ENCODE results near the gene BCL11B. TPM values are rescaled to one million over a fixed set of nuclear protein-coding genes. Genes with fewer than 3 reads are reported as not detected.

BCL11B gene
- total RNA-seq, 2 experiments from 2014 or later, result not detected

- POLR2A ChIA-PET, result no interaction called here
- TF ChIP-seq, protein P1, sequence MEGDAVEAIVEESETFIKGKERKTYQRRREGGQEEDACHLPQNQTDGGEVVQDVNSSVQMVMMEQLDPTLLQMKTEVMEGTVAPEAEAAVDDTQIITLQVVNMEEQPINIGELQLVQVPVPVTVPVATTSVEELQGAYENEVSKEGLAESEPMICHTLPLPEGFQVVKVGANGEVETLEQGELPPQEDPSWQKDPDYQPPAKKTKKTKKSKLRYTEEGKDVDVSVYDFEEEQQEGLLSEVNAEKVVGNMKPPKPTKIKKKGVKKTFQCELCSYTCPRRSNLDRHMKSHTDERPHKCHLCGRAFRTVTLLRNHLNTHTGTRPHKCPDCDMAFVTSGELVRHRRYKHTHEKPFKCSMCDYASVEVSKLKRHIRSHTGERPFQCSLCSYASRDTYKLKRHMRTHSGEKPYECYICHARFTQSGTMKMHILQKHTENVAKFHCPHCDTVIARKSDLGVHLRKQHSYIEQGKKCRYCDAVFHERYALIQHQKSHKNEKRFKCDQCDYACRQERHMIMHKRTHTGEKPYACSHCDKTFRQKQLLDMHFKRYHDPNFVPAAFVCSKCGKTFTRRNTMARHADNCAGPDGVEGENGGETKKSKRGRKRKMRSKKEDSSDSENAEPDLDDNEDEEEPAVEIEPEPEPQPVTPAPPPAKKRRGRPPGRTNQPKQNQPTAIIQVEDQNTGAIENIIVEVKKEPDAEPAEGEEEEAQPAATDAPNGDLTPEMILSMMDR (conservative IDR thresholded peaks at IDR 0.05; ENCODE audit: low read length), result no peak
- no peak for TF ChIP-seq EZH2phosphoT487 (IDR thresholded peaks at IDR 0.05; ENCODE audit: borderline replicate concordance, low read depth, low read length)
- intact Hi-C loops (cut with micrococcal nuclease; ENCODE audit: unreplicated experiment), result no loop called here
- Histone ChIP-seq H3K4me1 (ENCODE audit: insufficient read depth, low read length, poor library complexity, severe bottlenecking) (no peaks in the 10 kb centered on the region), H3K4me3 (ENCODE audit: low read depth, low read length, poor library complexity, severe bottlenecking) (no peak overlapping the region), H2AFZ (ENCODE audit: low read length) (no peak overlapping the region), H3K9me3 (ENCODE audit: low read length) (no peaks in the 10 kb centered on the region), H3K27ac (ENCODE audit: low read depth, low read length, poor library complexity, severe bottlenecking) (no peak overlapping the region), H4K20me1 (ENCODE audit: insufficient read depth, low read length) (no peaks in the 10 kb centered on the region), H3K4me2 (ENCODE audit: low read length) (no peak overlapping the region), H3K9me2 (ENCODE audit: insufficient read depth, low read length) (no peaks in the 10 kb centered on the region), H3K79me2 (ENCODE audit: insufficient read depth, low read depth, low read length) (no peaks in the 10 kb centered on the region), H3K36me3 (ENCODE audit: insufficient read depth, low read length) (no peaks in the 10 kb centered on the region)
- DNase-seq (ENCODE audit: low spot score), result no peak
- no TSS peak for BruUV-seq (replicated peaks)
- CTCF ChIA-PET (ENCODE audit: unreplicated experiment), result no interaction called here
Observed at GRCh38 chr14:99225436-99226203, 46.4 kb downstream of the BCL11B start.

- no TSS peak for BruUV-seq (replicated peaks)
- Histone ChIP-seq H4K20me1 (ENCODE audit: insufficient read depth, low read length) (no peaks in the 10 kb centered on the region), H3K4me3 (ENCODE audit: low read depth, low read length, poor library complexity, severe bottlenecking) (no peak overlapping the region), H3K79me2 (ENCODE audit: insufficient read depth, low read depth, low read length) (no peaks in the 10 kb centered on the region), H2AFZ (ENCODE audit: low read length) (no peak overlapping the region), H3K4me2 (ENCODE audit: low read length) (no peak overlapping the region), H3K27ac (ENCODE audit: low read depth, low read length, poor library complexity, severe bottlenecking) (no peak overlapping the region), H3K4me1 (ENCODE audit: insufficient read depth, low read length, poor library complexity, severe bottlenecking) (no peaks in the 10 kb centered on the region), H3K9me3 (ENCODE audit: low read length) (no peaks in the 10 kb centered on the region), H3K36me3 (ENCODE audit: insufficient read depth, low read length) (no peaks in the 10 kb centered on the region), H3K9me2 (ENCODE audit: insufficient read depth, low read length) (no peaks in the 10 kb centered on the region)
- intact Hi-C loops (cut with micrococcal nuclease; ENCODE audit: unreplicated experiment), result no loop called here
- TF ChIP-seq EZH2phosphoT487 (IDR thresholded peaks at IDR 0.05; ENCODE audit: borderline replicate concordance, low read depth, low read length), result no peak
- TF ChIP-seq, protein P1 (conservative IDR thresholded peaks at IDR 0.05; ENCODE audit: low read length), result no peak
- CTCF ChIA-PET (ENCODE audit: unreplicated experiment), result interaction anchor here (0.6 kb wide), 1 partner anchor 390 kb away, joined by 3 read pairs; no protein-coding TSS in a partner anchor
- no peak for DNase-seq (ENCODE audit: low spot score)
- POLR2A ChIA-PET, result no interaction called here
Observed at GRCh38 chr14:99224948-99225347, 47.0 kb downstream of the BCL11B start.

All from OCI-LY7 (cell line).